Effector memory CD4-positive, alpha-beta T cell (primary cell): ENCODE data around the gene TMEM120A.

Experiments used
- DNase-seq, 3 donors: peaks; one replicate each; pipeline ENCODE4 v3.0.0-alpha.2; 2020
- H3K27ac ChIP-seq: 2 replicates; pipeline ENCODE4 v1.7.0; 2013; ENCODE audit warnings: mild to moderate bottlenecking, low read length, moderate library complexity; ENCODE audit not compliant: insufficient read depth, poor library complexity, severe bottlenecking
- H3K27me3 ChIP-seq: replicated peaks from 2 replicates; pipeline ENCODE4 v1.7.0; 2013; ENCODE audit warnings: mild to moderate bottlenecking, low read length; ENCODE audit not compliant: insufficient read depth, control insufficient read depth, poor library complexity, severe bottlenecking
- H3K36me3 ChIP-seq: 2 replicates; pipeline ENCODE4 v1.7.0; 2013; ENCODE audit warnings: mild to moderate bottlenecking, low read length, moderate library complexity; ENCODE audit not compliant: control insufficient read depth, insufficient read depth
- H3K4me1 ChIP-seq: 2 replicates; pipeline ENCODE4 v1.7.0; 2013; ENCODE audit warnings: low read length, mild to moderate bottlenecking; ENCODE audit not compliant: control insufficient read depth, insufficient read depth, poor library complexity, severe bottlenecking
- H3K4me3 ChIP-seq: 2 replicates; pipeline ENCODE4 v1.7.0; 2013; ENCODE audit warnings: low read length, low read depth, mild to moderate bottlenecking; ENCODE audit not compliant: insufficient read depth, poor library complexity, severe bottlenecking
- H3K9me3 ChIP-seq: 2 replicates; pipeline ENCODE4 v1.7.0; 2013; ENCODE audit warnings: mild to moderate bottlenecking, low read length, moderate library complexity; ENCODE audit not compliant: control insufficient read depth

The TMEM120A gene

DNA sequence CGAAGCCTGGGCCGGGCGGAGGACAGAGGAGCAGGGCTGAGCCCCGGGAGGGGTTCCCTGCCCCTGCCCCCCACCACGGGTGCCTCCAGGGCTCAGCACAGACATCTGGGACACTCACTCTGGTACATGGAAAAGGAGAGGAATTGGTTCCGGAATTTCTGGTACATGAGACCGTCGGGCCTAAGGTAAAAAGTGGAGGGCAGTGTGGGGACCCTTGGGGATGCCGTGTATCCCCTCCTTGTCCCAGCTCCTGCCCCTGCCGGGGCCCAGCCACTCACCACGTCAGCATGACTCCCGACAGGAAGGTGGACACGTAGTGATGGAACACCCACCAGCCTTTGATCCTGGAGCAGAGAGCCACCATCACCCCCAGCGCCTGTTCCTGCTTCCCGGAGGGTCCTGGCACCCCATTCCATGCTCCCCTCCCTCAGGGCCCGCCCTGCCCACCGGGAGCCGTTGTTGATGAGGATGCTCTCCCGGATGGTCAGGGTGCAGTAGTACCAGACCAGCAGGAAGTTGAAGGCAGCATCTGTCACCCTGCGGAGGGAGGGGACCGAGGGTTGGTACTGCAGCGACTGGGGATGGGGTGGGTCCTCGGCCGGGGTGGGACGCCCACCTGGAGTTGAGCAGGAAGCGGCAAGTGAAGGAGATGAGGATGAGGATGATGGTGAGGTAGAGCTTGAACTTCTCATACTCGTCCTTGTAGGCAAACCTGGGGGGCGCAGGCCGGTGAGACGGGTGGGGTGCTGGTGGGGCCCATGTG, 6.4 kb downstream of the TMEM120A start:
- H3K27ac ChIP-seq: peak overlapping the region; percentile 18
- no peaks in the 10 kb centered on the region for H3K4me1 ChIP-seq
- no peaks in the 10 kb centered on the region for H3K9me3 ChIP-seq
- no peaks in the 10 kb centered on the region for H3K27me3 ChIP-seq
- no peak overlapping the region for H3K4me3 ChIP-seq
- peaks cover 45% of the 10 kb centered on the region for H3K36me3 ChIP-seq
- DNase-seq: no peak

DNA sequence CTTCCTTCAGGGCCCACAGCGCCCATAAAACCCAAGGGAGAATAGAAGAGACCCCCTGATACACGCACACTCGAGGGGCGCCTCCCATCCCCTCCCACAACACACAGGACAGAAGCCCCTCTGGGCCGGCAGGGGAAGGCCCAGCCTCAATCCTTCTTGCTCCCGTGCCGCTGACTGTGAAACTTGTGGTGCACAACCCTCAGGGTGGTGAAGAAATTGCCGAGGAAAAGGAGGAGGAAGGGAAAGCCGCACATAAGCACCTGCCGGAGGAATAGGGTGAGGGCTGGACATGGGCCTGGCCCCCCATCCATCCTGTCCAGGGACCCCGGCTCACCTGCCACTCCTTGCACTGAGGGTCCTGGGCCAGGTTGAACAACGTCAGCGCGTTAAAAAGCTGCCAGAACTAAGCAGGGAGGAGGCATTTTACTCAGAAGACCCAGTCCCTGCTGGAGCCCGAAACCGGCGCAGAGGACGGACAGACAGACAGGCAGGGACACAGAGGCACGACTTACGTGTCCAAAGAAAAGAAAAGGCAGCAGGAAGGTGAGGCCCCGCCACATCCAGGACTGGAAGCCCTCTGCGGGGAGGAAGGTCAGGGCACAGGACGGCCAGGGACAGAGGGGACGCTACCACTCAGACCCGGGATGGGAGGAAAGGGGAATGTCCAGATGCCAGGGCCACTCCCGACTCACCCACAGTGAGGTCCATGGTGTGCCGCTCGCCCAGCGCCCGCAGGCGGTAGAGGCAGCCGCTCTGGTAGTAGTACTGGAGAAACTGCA, 7.2 kb downstream of the TMEM120A start:
- Histone ChIP-seq H3K27me3 (no peaks in the 10 kb centered on the region), H3K4me1 (no peaks in the 10 kb centered on the region), H3K27ac (no peak overlapping the region), H3K4me3 (no peak overlapping the region), H3K36me3 (peaks cover 52% of the 10 kb centered on the region), H3K9me3 (no peaks in the 10 kb centered on the region)
- DNase-seq: no peak

DNA sequence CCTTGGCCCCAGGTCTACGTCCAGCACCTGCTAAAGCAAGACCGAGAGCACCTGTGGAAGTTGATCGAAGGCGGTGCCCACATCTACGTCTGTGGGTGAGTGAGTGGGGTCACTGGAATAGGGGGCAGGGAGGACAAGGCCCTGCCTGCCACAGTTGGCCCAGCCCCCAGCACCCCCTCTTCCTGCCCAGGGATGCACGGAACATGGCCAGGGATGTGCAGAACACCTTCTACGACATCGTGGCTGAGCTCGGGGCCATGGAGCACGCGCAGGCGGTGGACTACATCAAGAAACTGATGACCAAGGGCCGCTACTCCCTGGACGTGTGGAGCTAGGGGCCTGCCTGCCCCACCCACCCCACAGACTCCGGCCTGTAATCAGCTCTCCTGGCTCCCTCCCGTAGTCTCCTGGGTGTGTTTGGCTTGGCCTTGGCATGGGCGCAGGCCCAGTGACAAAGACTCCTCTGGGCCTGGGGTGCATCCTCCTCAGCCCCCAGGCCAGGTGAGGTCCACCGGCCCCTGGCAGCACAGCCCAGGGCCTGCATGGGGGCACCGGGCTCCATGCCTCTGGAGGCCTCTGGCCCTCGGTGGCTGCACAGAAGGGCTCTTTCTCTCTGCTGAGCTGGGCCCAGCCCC, 8.1 kb downstream of the TMEM120A start:
- no peak overlapping the region for H3K27ac ChIP-seq
- no peaks in the 10 kb centered on the region for H3K9me3 ChIP-seq
- H3K4me1 ChIP-seq: no peaks in the 10 kb centered on the region
- H3K4me3 ChIP-seq: no peak overlapping the region
- no peaks in the 10 kb centered on the region for H3K27me3 ChIP-seq
- peaks cover 61% of the 10 kb centered on the region for H3K36me3 ChIP-seq
- no peak for DNase-seq

DNA sequence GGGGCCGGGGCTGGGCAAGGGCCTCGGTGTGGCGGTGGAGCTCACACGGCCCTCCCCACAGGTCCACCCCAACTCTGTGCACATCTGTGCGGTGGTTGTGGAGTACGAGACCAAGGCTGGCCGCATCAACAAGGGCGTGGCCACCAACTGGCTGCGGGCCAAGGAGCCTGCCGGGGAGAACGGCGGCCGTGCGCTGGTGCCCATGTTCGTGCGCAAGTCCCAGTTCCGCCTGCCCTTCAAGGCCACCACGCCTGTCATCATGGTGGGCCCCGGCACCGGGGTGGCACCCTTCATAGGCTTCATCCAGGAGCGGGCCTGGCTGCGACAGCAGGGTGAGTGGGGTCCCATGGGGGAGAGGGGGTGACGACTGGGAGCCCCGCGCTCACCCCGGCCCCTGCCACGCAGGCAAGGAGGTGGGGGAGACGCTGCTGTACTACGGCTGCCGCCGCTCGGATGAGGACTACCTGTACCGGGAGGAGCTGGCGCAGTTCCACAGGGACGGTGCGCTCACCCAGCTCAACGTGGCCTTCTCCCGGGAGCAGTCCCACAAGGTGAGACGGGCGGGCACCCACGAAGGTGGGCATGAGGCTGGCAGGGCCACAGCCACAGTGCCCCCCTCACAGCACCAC, 8.8 kb downstream of the TMEM120A start:
- no peak overlapping the region for H3K27ac ChIP-seq
- peaks cover 65% of the 10 kb centered on the region for H3K36me3 ChIP-seq
- H3K4me3 ChIP-seq: no peak overlapping the region
- no peak for DNase-seq
- H3K4me1 ChIP-seq: no peaks in the 10 kb centered on the region
- H3K9me3 ChIP-seq: no peaks in the 10 kb centered on the region
- H3K27me3 ChIP-seq: no peaks in the 10 kb centered on the region

DNA sequence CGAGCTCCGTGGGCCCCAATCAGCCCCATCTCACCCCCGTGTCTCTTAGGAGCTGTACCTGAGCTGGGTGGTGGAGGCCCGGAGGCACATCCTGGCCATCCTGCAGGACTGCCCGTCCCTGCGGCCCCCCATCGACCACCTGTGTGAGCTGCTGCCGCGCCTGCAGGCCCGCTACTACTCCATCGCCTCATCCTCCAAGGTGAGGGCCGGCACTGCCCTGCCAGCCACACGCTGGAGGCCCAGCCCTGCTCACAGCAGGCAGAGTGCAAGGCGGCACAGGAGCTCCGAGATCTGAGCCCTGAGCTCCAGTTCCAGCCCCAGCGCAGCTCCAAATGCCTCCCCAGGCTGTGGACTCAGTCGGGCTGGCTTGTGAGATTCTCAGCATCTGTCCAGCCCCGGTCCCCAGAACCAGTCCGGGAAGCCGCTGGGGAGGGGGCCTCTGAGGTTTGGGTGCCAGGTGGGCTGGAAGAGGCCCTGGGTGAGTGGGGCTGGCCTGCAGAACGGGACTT, 9.3 kb downstream of the TMEM120A start:
- H3K4me1 ChIP-seq: no peaks in the 10 kb centered on the region
- H3K27me3 ChIP-seq: no peaks in the 10 kb centered on the region
- no peak overlapping the region for H3K4me3 ChIP-seq
- DNase-seq: no peak
- no peaks in the 10 kb centered on the region for H3K9me3 ChIP-seq
- H3K36me3 ChIP-seq: peaks cover 71% of the 10 kb centered on the region
- H3K27ac ChIP-seq: no peak overlapping the region

DNA sequence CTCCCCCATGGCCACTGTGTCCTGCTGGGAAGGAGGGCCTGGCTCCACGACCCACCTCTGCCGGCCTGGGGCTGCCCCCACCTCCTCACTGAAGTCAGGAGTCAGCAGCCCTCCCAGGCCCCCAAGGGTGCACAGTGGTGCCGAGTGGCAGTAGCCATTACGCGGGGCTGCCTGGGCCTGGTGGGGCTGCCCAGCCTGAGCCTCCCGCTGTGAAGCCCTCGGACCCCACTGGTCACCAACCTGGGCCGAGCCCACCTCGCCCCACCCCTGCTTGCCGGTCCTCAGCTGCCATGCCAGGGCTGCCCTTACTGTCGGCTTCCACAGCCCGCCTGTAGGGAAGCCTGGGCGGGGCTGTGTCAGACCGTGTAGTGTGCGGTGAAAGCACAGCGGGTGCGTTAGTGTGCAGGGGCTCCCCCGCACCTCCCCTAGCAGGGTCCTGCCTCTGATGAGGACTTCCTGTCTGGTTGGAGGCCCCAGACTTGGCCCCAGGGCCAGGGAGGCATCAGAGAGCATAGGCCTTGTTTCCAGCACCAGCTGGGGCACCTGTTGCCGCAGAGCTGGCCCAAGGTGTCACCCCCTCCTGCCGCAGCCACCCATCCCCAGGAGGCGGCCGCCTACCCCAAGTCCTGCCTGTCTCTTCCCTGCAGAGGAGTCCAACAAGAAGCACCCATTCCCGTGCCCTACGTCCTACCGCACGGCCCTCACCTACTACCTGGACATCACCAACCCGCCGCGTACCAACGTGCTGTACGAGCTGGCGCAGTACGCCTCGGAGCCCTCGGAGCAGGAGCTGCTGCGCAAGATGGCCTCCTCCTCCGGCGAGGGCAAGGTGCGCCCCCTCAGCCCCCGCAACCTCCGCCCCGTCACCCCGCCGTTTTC, 10.0 kb downstream of the TMEM120A start:
- DNase-seq: no peak
- H3K27ac ChIP-seq: no peak overlapping the region
- H3K4me3 ChIP-seq: no peak overlapping the region
- no peaks in the 10 kb centered on the region for H3K9me3 ChIP-seq
- no peaks in the 10 kb centered on the region for H3K4me1 ChIP-seq
- H3K27me3 ChIP-seq: no peaks in the 10 kb centered on the region
- peaks cover 77% of the 10 kb centered on the region for H3K36me3 ChIP-seq

DNA sequence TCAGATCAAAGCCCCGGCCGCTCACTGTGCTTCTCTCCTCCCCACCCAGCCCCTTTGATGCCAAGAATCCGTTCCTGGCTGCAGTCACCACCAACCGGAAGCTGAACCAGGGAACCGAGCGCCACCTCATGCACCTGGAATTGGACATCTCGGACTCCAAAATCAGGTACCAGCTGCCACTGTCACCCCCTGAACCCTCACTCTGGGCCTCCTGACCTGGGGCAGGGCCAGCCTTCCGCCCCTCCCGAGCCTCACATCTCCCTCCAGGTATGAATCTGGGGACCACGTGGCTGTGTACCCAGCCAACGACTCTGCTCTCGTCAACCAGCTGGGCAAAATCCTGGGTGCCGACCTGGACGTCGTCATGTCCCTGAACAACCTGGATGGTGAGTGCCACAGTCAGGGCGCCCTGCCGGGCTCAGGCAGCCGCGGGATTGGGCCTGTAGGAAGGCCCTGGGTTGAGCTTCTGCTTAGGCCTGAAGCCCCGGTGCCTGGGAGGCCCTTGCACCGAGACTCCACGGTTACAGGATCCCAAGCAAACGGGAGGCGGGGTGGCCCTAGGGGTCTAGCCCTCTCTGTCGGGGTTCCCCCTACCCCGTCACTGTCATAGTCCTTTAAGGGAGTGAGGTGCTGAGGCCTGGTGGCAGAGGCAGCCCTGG, 10.8 kb downstream of the TMEM120A start:
- Histone ChIP-seq H3K36me3 (peaks cover 80% of the 10 kb centered on the region), H3K4me1 (no peaks in the 10 kb centered on the region), H3K9me3 (no peaks in the 10 kb centered on the region), H3K27ac (no peak overlapping the region), H3K27me3 (no peaks in the 10 kb centered on the region), H3K4me3 (no peak overlapping the region)
- no peak for DNase-seq

DNA sequence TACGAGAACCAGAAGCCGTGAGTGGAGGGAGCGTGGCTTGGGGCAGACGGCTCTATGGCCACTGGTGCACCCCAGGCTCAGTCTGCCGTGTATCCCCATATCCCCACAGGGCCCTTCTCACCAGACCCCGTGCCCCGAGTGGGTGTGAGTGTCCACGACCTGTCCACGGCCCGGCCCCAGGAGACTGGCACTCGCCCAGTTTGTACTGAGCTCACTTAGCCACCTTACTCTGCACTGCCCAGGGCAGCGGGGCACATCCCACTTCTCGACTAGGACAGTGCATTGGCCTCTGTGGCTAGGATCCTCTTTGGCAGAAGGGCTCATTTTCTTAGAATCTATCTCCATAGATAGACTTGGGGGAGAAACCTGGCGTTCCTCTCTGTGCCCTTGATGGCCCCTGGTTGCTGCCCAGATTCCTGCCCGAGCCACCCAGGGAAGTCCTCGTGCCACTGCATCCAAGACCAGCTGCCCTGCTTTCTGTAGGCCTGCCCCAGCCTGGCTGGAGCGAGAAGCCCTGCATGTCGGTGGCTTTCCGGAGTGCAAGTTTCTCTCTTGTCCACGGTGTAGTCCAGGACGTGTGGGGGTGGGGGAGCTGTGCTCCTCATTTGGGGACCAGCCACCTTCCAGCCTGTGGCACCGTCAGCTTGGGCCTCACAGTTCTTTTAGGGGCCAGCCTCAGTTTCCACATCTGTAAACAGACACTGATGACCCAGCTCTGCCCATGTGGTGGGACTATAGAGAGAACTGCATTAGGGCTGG, 11.9 kb downstream of the TMEM120A start:
- Histone ChIP-seq H3K4me1 (no peaks in the 10 kb centered on the region), H3K36me3 (peaks cover 72% of the 10 kb centered on the region), H3K27me3 (no peaks in the 10 kb centered on the region), H3K27ac (no peak overlapping the region), H3K4me3 (no peak overlapping the region), H3K9me3 (no peaks in the 10 kb centered on the region)
- DNase-seq: no peak
